Skeletal muscle cell (primary cell): Measurements from ENCODE around the gene DR1.

Experiments
- DNase-seq: peaks from one replicate; pipeline ENCODE4 v3.0.0-alpha.2; 2010; ENCODE audit warnings: low read depth
- H3K4me3 ChIP-seq: 2 replicates; pipeline ENCODE4 v1.5.1; 2011; ENCODE audit warnings: low read depth, mild to moderate bottlenecking, control low read depth, low read length, moderate library complexity

Gene DR1

DNA sequence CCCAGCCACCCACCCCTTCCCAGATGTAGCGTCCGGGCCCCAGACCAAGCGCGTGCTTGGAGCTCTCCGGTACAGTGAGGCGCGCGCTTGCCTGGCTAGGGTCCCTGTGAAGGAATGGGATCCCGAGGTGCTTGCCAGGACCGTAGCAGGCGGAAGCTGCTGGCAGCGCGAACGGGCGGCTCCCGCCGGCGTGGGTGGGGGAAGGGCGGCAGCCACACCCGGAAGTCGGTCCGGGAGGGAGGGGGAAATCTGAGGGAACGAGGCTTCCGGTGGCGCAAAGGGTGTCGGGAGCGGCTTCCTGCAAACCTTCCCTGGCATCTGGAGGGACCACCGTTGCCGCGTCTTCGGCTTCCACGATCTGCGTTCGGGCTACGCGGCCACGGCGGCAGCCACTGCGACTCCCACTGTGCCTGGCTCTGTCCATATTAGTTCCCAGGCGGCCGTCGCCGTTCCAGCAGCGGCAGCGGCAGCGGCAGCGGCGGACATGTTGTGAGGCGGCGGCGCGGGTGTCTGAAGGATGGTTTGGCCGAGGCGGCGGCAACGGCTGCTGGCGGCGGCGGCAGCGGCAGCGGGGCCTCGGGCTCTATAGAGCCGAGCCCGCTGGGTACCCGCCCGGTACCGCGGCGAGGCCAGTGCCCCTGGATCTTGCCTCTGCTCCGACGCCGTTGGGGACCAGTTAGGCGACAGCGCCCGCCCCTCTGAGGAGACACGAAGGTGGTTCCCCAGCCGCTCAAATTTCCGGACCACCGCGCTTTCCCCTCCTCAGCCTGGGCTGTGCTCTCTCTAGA lies at the start of gene DR1:
Gene DR1, plus strand, starts transcription at position 275 of the 788 bp plus-strand sequence. CDS start 739 bp downstream, outside the sequence.
- peak; percentile 86 for DNase-seq

DNA sequence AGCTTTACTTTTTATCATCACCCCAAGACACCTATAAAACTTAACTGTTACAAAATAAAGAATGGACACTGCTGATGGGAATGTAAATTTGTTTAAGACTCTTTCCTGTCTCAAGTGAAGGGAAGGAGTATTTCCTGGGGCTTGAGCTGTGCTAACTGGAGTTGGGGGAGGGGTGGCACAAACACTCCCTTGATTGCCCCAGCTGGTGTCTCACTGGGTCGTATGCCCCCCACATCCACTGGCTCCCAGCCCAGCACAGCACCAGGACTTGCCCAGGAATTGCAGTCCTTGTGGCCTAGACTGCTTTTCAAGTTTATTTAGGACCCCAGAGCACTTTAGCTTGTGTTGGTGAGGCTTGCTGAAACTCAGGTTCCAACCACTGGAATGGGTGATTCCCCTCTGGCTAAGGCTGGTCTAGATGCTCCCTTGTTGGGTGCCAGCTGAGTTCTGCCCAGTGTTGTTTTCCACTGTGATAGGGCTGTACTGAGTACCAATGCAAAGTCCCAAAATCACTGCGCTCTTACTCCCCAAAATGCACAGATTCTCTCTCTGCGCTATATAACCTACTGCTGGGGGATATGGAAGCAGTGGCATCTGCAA lies 49.1 kb upstream of the DR1 start:
- H3K4me3 ChIP-seq, result no peak overlapping the region

More for the DNA sequence above, at the start of gene DR1:
- peak within 1 kb of the TSS; percentile 86 for H3K4me3 ChIP-seq

GRCh38 chr1:93301131-93301530 lies 44.6 kb upstream of the DR1 start:
- no peak overlapping the region for H3K4me3 ChIP-seq
- DNase-seq, result no peak

More for the DNA sequence above, 49.1 kb upstream of the DR1 start:
- no peak for DNase-seq

- H3K4me3 ChIP-seq, result no peak overlapping the region
- DNase-seq, result no peak
These were observed 43.6 kb upstream of the DR1 start for GRCh38 chr1:93302078-93302477.

DNA sequence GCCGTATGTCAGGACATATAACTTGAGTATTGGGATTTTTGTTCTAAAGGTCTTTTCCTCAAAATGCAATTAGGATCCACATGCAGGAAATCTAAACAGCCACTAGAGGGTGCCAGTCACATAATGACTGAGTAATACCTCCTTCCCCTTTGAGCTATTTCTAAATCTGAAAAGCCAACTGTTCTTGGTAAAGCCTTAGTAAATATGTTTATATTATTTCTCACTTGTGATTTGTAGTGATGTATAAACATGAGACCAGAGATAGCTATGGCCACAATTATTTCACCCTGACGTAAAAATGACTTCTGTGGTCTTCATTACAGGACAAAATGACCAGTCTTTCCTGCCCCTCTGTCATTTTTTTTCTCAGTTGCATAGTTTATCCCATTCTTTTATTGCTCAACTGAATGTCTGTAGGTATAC lies 41.0 kb upstream of the DR1 start:
- no peak overlapping the region for H3K4me3 ChIP-seq
- DNase-seq, result peak; percentile 35

DNA sequence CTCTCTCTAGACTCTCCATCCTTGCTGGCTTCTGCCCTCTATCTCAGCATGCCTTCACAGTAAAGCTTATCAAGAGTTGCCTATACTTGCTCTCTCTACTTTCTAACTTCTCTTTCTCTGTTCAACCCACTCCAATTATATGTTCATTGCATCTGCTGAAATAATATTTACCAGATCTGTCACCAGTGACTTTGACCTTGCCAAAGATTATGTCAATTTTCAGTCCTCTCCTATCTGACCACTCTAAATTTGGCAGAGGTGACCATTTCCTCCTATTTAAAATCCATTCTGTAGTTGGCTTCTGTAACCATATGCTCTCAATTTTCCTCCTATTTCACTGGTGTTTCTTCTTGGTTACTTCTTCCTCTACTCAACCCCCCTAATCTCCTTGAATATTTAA lies 38.8 kb upstream of the DR1 start:
- H3K4me3 ChIP-seq, result no peak overlapping the region
- DNase-seq, result no peak

- no peak for DNase-seq
- H3K4me3 ChIP-seq, result no peak overlapping the region
These were observed 32.7 kb upstream of the DR1 start for GRCh38 chr1:93313026-93313425.

DNA sequence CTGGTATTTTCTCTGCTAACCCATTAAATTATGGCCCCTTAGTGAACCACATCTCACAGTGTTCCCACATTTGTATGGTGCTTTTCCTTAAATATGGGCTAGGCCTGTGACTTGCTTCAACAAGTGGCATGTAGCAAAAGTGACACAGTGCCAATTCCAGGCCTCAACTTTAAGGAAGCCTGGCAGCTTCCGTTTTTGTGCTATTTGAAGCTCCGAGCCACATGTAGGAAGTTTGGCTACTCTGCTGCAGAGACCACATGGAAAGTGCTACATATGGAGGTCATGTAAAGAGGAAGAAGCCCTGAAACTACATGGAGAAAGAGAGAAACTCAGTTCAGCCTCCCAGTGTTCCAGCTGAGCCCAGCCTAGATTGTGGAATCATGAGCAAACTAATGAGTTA lies 28.5 kb upstream of the DR1 start:
- no peak for DNase-seq

GRCh38 chr1:93317943-93318342 lies 27.8 kb upstream of the DR1 start:
- no peak for DNase-seq
- no peak overlapping the region for H3K4me3 ChIP-seq

More for the DNA sequence above, 28.5 kb upstream of the DR1 start:
- H3K4me3 ChIP-seq, result no peak overlapping the region

DNA sequence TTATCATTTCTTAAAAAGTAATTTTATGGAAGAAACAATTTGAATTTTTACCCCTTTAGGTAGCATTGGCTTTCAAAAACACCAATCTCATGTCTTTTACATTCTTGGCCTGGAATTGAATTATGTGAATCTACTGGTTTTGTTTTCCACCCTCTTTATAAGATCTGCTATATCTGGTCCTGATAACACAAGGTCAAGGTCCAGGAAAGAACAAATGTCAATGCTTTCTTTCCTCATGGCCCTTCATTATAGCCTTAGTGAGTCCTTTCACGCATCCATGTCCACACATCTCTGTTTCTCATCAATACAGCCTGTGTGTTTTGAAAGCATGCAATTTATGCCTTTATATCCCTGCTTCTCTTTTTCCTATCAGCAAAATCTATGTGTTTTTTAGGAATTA lies 24.0 kb upstream of the DR1 start:
- no peak overlapping the region for H3K4me3 ChIP-seq
- no peak for DNase-seq

DNA sequence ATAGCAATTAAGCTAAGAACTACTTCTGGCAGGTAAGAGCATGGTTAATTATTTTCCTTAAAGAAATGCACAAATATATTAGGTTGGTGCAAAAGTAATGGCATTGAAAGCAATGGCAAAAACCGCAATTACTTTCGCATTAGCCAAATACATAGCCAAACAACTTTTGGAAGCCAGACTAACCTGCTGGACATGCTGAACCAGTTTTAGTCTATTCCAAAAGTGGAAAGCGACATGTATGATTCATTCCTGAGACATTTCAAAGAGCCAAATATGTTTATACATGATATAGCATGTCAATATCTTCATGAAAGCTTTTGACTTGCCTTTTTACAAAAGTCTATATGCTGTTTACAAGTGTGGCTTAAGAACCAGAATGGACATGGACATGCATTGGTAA lies 23.4 kb upstream of the DR1 start:
- H3K4me3 ChIP-seq, result no peak overlapping the region
- DNase-seq, result no peak

- H3K4me3 ChIP-seq, result no peak overlapping the region
These were observed 22.4 kb upstream of the DR1 start for GRCh38 chr1:93323185-93323820.

GRCh38 chr1:93324486-93325464 lies 20.9 kb upstream of the DR1 start:
- H3K4me3 ChIP-seq, result no peak overlapping the region
- peak; percentile 59 for DNase-seq

More at GRCh38 chr1:93323185-93323820, 22.4 kb upstream of the DR1 start:
- DNase-seq, result no peak

DNA sequence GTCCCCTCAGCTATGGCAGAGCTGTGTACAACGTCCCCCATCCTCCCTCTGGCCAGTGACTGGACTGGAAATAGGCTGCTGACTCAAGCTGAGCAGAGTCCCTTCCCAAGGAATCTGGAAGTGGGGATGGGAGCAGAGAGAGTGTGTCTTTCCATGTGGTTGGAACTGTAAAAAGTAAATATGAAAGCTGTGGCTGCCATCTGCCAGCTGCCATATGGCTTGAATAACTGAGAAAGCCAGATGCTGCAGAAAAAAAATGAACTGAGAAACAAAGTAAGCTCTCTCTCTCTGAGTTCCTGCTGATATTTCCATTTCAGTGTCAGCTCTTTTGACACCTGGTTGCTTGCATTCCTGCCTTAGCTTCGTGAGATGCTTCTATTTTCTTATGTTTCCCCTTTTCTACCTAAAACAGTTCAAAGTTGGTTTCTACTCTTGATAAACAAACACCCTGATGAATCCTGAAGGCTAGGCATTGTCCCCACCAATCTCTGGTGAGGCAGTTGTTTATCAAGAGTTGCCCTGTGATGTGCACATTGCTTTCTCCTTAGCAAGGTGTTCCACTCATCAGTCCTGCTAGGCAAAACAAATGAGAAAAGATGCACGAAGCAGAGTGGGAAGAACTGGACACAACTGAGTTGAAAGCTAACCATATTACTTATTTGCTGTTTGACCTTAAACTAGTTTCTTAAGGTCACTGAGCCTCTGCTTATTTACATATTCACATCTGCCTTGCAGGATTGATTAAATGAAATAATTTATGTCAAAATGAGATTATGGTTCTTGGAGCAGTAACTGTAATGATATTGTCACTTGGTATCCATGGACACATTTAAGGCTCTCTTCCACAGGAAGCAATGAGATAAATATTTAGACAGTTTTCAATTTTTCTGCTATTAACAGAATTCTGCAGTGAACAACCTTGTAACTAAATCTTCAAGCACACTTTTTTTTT lies 16.6 kb upstream of the DR1 start:
- no peak for DNase-seq
- H3K4me3 ChIP-seq, result no peak overlapping the region

- no peak for DNase-seq
- H3K4me3 ChIP-seq, result no peak overlapping the region
These were observed 15.5 kb upstream of the DR1 start for GRCh38 chr1:93330196-93330595.

DNA sequence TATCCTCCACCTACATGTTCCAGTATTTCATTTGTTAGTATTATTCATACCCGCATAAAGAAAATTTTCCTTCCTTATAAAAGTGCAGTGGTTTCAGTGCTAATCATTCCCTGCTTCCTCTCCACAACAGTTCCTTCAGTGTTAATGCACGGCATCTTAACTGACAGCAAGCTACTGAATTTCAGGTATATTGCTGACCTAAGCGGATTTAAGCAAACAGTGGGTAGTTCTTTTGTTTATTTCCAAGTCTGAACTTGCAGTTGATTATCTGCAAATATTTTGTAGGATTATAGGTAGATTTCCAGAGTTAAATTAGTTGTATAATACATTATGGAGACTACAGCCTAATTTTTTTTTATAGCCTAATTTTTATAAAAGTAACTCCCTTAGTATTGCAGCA lies 15.1 kb upstream of the DR1 start:
- DNase-seq, result no peak
- H3K4me3 ChIP-seq, result no peak overlapping the region

- no peak for DNase-seq
- H3K4me3 ChIP-seq, result no peak overlapping the region
These were observed 14.3 kb upstream of the DR1 start for GRCh38 chr1:93331412-93331811.

DNA sequence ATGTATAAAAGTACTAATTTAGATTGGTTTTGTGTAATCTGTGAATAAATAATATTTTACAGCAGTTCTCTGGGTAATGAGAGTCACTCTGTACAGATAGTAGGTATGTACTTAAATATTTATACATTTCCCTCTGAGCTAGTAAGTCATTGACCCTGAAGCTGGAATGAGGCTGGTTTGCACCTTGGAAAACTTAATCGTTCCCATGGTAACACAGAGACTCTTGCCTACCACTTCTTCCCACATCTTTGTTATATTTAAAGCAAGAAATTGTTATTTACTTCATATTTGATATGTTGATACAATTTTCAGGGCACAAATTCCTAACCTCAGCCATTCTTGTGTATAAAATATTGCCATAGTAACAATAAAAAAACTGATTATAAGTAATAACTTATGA lies 13.3 kb upstream of the DR1 start:
- H3K4me3 ChIP-seq, result no peak overlapping the region
- DNase-seq, result no peak
